Measurements from ENCODE around the gene STEAP4.

STEAP4 gene

GRCh38 chr7:88306590-88307048 is at the start of gene STEAP4:
Gene STEAP4, minus strand, starts transcription at chr7:88306894. Its CDS starts 22,625 bp downstream, at chr7:88284269.
- DNase-seq (ENCODE audit: low spot score): peak; percentile 42

GRCh38 chr7:88355011-88355410 is 48.3 kb upstream of the STEAP4 start:
- no peak for DNase-seq (ENCODE audit: low spot score)

- no peak for DNase-seq (ENCODE audit: low spot score)
Observed at GRCh38 chr7:88350118-88350517, 43.4 kb upstream of the STEAP4 start.

- DNase-seq (ENCODE audit: low spot score): no peak
Observed at GRCh38 chr7:88347517-88347916, 40.8 kb upstream of the STEAP4 start.

- no peak for DNase-seq (ENCODE audit: low spot score)
Observed at GRCh38 chr7:88347090-88347489, 40.4 kb upstream of the STEAP4 start.

GRCh38 chr7:88346357-88346756 is 39.7 kb upstream of the STEAP4 start:
- no peak for DNase-seq (ENCODE audit: low spot score)

GRCh38 chr7:88344956-88345832 is 38.5 kb upstream of the STEAP4 start:
- peak; percentile 36 for DNase-seq (ENCODE audit: low spot score)

GRCh38 chr7:88344271-88344670 is 37.6 kb upstream of the STEAP4 start:
- no peak for DNase-seq (ENCODE audit: low spot score)

GRCh38 chr7:88339195-88339922 is 32.7 kb upstream of the STEAP4 start:
- no peak for DNase-seq (ENCODE audit: low spot score)

- DNase-seq (ENCODE audit: low spot score): no peak
Observed at GRCh38 chr7:88338503-88338902, 31.8 kb upstream of the STEAP4 start.

- DNase-seq (ENCODE audit: low spot score): no peak
Observed at GRCh38 chr7:88337572-88337971, 30.9 kb upstream of the STEAP4 start.

GRCh38 chr7:88331322-88331721 is 24.6 kb upstream of the STEAP4 start:
- no peak for DNase-seq (ENCODE audit: low spot score)

- DNase-seq (ENCODE audit: low spot score): no peak
Observed at GRCh38 chr7:88329532-88330463, 23.1 kb upstream of the STEAP4 start.

GRCh38 chr7:88328787-88329186 is 22.1 kb upstream of the STEAP4 start:
- DNase-seq (ENCODE audit: low spot score): no peak

GRCh38 chr7:88324699-88325098 is 18.0 kb upstream of the STEAP4 start:
- no peak for DNase-seq (ENCODE audit: low spot score)

- no peak for DNase-seq (ENCODE audit: low spot score)
Observed at GRCh38 chr7:88322151-88322550, 15.5 kb upstream of the STEAP4 start.

- DNase-seq (ENCODE audit: low spot score): no peak
Observed at GRCh38 chr7:88321694-88322093, 15.0 kb upstream of the STEAP4 start.

- DNase-seq (ENCODE audit: low spot score): no peak
Observed at GRCh38 chr7:88318196-88318595, 11.5 kb upstream of the STEAP4 start.

- DNase-seq (ENCODE audit: low spot score): no peak
Observed at GRCh38 chr7:88317422-88317821, 10.7 kb upstream of the STEAP4 start.

- no peak for DNase-seq (ENCODE audit: low spot score)
Observed at GRCh38 chr7:88316456-88316855, 9.8 kb upstream of the STEAP4 start.

- no peak for DNase-seq (ENCODE audit: low spot score)
Observed at GRCh38 chr7:88315522-88315921, 8.8 kb upstream of the STEAP4 start.

GRCh38 chr7:88314061-88314491 is 7.4 kb upstream of the STEAP4 start:
- no peak for DNase-seq (ENCODE audit: low spot score)

Measured in iPS-NIHi11 (cell line).